22Rv1 (cell line): ENCODE data around the gene CCDC183.

Experiments used
- H3K27ac ChIP-seq: fragments of 450-650 bp; 2 replicates; pipeline ENCODE4 v1.5.1; 2017
- CTCF ChIP-seq: fragments of 450-650 bp; IDR thresholded peaks from 2 replicates; pipeline ENCODE4 v1.5.1; 2017; ENCODE audit warnings: mild to moderate bottlenecking
- ZFX ChIP-seq: fragments of 450-650 bp; IDR thresholded peaks from 2 replicates; pipeline ENCODE4 v1.6.1; 2017; ENCODE audit warnings: antibody characterized with exemption, borderline replicate concordance

The CCDC183 gene

GRCh38 chr9:136838314-136839228 is 42.4 kb downstream of the CCDC183 start:
- TF ChIP-seq CTCF (no peak), ZFX (no peak)
- H3K27ac ChIP-seq = peak overlapping the region; percentile 90

DNA sequence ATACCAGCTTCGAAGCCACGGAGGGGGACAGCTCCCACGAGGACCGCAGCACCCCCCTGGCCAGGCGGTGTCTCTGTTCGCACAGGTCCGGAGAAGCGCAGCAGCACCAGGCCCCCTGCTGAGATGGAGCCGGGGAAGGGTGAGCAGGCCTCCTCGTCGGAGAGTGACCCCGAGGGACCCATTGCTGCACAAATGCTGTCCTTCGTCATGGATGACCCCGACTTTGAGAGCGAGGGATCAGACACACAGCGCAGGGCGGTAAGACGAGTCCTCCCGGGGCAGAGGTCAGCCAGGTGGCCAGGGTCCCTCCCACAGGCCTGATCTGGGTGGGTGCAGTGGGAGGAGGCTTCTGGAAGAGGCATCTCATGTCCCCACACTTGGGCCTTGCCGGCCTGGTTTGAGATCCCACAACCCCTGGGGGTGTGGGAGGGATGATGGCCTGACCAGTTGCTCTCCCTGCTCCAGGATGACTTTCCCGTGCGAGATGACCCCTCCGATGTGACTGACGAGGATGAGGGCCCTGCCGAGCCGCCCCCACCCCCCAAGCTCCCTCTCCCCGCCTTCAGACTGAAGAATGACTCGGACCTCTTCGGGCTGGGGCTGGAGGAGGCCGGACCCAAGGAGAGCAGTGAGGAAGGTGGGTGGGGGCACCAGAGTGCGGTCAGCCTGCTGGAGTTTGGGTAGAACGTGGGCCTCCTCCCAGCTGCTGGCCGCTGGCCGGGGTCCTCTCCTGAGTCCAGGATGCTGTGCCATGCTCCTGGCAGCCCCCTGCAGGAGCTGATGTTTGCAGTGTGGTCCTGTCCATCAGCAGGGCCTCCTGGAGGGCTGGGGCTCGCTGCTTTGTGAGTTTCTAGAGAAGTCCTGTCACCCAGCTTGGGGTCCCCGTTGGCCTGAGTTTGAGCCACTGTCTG is 43.3 kb downstream of the CCDC183 start:
- no peak for TF ChIP-seq CTCF
- TF ChIP-seq ZFX = no peak
- peak overlapping the region; percentile 90 for H3K27ac ChIP-seq

- TF ChIP-seq CTCF (no peak), ZFX (no peak)
- H3K27ac ChIP-seq = peak overlapping the region; percentile 90
Measured at GRCh38 chr9:136840140-136840876, 44.2 kb downstream of the CCDC183 start.

DNA sequence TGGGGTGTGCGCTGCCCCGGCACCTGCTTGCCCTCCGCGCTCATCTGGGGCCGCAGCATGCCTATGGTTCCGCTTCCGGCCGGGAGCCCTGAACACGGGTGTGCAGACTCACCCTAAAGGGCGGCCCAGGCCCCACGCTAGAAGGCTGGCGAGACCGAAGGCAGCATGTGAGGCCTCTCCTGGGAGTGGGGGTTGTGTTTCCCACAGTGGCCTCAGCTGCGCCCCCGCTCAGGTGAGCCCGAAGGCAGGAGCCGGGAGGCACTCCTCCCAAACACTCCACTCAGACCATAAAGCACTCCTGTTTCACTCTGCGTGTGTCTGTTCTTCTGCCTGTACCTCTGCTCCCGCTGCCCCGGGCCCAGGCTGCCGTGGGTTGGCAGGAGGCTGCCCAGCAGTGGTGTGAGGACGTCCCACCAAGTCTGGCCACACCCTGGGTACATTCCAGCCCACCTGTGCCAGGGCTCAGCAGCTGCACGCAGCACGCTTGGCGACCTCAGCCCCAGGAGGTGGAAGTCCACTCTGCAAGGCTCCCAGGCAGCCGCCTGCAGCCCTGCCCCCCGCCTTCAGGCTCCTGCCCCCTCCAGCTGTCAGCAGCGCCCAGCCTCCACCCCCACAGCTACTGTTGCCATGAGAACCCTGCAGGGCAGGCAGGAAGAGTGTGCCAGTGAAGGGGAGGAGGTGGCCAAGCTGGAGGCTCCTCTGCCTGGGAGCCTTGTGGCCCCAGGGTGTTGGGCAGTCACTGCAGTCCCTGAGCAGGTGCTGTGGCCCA is 44.9 kb downstream of the CCDC183 start:
- peak overlapping the region; percentile 90 for H3K27ac ChIP-seq
- TF ChIP-seq ZFX = no peak
- TF ChIP-seq CTCF = no peak

DNA sequence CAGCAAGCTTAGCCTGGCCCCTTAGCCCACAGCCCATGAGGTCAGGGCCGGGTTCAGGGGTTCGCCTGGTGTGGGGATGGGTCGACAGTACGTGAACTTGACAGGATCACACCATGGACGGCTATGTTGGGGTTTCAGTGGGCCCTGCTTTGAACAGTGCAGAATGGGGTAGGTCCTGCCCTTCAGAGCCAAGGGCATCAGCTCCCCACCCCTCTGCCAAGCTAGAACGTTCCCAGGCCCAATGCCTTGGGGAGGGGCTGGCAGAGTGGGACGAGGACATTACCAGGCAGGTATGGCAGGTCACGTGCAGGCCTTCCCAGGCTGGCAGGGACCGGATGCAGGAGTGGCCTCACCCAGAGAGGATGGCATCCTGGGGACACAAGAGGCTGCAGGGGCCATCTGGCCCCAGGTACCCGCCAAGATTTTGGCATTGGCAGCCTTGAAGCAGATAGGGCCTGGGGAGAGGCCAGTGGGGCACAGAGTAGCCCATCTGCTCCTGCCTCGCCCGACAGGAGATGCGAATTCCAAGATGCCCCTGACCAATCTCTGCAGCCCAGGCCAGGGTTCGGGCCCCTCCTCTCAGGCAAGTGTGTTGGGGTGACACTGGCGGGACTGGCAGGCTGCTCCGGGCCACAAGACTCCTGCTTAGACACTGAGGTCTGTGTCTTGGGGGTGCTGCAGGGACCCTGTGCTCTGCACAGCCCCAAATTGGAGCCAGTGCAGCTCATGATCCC is 45.7 kb downstream of the CCDC183 start:
- peak overlapping the region; percentile 90 for H3K27ac ChIP-seq

- peak within 1 kb of the TSS; percentile 90 for H3K27ac ChIP-seq
- TF ChIP-seq CTCF = peak; percentile 79
Measured at GRCh38 chr9:136842380-136842948, 46.3 kb downstream of the CCDC183 start, which contains the start of gene AJM1. AJM1 (plus strand) TSS chr9:136842478; CDS start chr9:136844415, 1,937 bp downstream.

DNA sequence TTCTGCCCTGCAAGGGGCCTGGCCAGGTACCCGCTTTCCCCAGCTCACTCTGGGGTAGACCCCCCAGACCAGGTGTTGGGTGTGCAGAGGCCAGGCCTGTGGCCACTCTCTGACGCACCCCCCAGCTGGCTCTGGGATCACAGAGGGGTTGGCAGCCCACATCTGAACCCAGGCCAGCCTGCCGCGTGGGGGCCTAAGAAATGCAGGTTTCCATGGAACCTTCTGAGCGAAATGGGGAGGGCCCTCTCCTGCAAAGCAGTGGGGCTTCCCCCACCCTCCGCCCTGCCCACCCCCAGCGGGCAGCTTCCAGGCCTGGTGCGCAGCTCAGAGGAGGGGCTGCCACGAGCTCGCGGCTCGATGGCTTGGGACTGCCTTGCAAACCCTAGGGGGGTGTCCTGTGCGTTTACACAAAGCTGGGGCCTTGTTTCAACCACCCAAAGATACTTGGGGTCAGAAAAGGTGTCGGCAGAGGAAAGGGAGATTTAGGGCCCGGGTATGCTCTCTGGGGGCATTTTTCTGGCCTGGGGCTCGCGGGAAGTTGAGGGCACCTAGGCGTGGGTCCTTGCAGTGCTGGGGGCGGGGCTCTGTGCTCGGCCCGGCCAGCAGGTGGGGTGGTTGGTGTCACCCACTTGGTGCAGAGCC is 47.1 kb downstream of the CCDC183 start:
- peak overlapping the region; percentile 90 for H3K27ac ChIP-seq
